Measurements from ENCODE around the gene ZNF524.

ZNF524 gene

DNA sequence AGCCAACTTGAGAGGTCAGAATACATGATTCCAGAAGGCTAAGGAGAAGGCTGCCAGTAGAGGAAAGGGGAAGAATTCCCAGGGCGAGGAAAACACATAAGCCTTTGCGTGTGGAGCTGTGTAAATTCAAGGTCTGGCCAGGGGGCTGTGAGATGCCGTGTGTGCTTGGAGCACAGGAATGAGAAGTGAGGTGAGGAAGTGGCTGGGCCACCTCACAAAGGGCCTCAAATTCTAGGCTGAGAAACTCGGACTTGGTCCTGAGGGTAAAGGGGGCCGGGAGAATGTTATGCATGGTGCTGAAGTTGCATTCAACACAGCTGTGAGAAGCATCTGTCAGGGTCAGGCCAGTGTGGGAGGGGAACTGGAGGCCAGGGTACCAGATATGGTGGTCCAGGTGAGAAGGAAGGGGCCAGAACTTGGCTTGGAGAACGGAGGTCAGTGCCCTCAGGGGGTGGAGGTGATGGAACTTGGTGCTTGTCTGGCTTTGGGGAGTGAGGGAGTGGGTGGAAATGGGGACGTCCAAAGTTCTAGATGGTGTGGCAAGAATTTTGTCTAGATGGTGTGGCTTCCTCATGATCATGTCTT lies 35.9 kb downstream of the ZNF524 start:
- Histone ChIP-seq H3K27ac (peak overlapping the region in 18 of 21 experiments; percentile 89 to 99 (median 98)), H3K4me3 (peak overlapping the region; percentile 86 to 98 (median 95))

DNA sequence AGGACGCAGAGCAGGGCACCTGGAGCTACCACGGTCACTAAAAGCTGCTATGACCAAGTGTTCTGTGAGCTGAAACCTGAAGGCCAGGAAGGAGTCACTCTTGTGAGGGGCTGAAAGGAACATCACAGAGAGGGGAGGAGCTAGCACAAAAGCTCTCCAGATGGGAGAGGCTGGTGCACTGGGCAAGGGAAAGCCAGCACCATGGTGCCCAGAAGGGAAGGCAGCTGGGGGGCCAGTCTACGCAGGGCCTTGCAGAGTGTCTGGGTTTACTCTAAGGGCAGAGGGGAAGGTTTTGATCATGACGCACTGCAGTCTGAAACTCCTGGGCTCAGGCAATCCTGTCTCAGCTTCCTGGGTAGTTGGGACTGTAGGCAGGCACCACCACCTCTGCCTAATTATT lies 36.6 kb downstream of the ZNF524 start:
- Histone ChIP-seq H3K4me3 (peak overlapping the region in 1 of 7 experiments; percentile 98), H3K27ac (peak overlapping the region in 3 of 21 experiments; percentile 20 to 99 (median 26))

DNA sequence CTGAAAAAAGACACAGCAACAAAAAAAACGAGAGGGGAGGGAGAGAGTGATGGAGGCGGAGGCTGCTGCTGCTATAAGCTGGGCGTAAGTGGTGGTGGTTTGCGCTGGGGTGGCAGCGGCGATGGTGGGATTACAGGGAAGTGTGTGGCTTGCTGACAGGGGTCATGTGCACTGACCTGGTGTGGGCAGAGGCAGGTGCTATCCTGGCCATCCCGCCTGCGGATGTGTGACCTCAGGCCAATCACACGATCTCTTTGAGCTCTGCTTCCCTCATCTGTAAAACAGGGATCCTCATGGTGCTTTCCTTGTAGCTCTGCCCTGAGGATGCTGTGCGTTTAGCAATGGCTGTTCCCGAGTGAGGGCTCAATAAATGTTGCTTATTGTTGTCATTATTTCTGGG lies 37.4 kb downstream of the ZNF524 start:
- Histone ChIP-seq H3K4me3 (no peak overlapping the region), H3K27ac (no peak overlapping the region)

DNA sequence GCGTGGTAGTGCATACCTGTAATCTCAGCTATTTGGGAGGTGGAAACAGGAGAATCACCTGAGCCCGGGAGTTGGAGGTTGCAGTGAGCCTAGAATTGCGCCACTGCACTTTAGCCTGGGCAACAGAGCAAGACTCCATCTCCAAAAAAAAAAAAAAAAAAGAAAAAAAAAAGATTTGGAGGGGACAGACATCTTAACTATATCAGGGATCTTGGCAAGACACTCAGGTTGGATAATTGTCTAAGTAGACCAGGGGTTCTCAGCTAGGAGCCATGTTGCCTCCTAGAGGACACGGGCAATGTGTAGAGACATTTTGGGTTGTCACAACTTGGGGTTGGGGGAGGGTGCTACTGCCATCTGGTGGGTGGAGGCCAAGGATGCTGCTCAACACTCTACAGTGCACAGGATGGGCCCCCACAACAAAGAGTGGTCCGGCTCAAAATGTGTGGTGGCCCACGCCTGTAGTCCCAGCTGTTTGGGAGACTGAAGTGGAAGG lies 38.8 kb downstream of the ZNF524 start:
- Histone ChIP-seq H3K4me3 (no peak overlapping the region), H3K27ac (no peak overlapping the region)

DNA sequence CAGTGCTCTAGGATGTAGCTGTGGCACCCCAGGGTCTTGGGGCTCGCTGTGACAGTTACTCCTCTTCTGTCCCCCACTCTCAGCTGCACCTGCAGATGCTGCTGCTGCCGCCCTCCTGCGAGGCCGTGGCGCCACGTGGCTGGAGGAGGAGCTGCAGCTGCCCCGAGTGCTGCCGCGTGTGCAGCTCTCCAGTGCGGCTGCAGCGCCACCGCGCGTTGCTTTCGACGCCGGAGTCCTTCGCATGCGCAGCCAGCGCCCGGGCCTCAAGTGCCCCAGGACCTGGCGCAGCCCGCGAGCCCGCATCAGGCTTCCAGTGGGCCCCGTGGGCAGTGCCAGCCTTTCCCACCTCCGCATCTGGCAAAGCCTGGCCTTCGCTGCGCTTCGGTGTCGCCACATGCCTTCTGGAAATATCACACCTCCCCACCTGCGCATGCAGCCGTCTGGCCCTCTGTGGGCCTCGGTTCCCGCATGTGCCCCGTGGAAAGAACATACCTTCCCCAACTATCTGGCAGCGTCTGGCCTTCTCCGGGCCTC lies 40.0 kb downstream of the ZNF524 start:
- peak overlapping the region in 20 of 21 experiments; percentile 82 to 99 (median 94) for H3K27ac ChIP-seq
- H3K4me3 ChIP-seq, result peak overlapping the region; percentile 67 to 95 (median 85)

DNA sequence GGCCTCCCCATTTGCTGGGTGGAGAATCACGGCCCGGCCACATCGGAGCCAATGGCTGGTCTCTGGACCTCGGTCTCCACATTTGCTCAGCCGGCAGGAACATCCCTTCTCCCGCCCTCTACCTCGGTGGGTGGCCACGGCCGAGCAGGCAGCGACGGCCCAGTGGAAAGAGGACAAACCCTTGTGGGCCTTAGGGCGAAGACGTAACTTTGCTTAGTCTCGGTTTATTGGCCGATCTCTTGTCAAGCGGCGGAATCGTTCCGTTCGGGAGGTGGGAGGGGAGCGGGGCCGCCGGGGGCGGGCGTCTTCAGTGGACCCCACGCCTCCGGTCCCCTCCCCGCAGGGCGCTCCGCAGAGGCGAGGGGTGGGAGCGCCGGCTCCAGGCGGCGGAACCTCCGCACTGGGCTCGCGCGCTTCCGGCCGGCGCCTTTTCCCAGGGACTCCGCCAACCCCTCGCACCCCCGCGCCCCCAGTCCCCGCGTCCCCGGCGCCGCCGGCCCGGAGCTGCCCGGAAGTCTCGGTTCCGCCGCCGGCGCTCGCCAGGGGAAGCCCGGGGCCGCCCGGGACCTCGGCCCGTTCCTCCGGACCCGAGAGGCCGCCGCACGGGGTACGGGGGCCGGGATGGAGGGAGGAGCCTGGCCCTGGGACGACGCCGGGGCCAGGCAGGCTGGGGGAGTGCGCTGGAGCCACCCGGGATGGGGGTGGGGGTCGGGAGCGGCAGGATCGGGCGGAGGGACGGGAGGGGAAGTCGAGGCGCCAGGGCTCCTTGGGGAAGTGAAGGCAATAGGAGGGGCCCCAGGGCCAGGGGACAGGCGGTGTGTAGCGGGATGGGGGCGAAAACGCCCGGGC lies 40.7 kb downstream of the ZNF524 start, which contains the start of gene ZNF580:
ZNF580 (plus strand) TSS at position 426 of the 849 bp plus-strand sequence. CDS start 1,507 bp downstream, outside the sequence.
- H3K4me3 ChIP-seq, result peak within 1 kb of the TSS; percentile 67 to 95 (median 85)

DNA sequence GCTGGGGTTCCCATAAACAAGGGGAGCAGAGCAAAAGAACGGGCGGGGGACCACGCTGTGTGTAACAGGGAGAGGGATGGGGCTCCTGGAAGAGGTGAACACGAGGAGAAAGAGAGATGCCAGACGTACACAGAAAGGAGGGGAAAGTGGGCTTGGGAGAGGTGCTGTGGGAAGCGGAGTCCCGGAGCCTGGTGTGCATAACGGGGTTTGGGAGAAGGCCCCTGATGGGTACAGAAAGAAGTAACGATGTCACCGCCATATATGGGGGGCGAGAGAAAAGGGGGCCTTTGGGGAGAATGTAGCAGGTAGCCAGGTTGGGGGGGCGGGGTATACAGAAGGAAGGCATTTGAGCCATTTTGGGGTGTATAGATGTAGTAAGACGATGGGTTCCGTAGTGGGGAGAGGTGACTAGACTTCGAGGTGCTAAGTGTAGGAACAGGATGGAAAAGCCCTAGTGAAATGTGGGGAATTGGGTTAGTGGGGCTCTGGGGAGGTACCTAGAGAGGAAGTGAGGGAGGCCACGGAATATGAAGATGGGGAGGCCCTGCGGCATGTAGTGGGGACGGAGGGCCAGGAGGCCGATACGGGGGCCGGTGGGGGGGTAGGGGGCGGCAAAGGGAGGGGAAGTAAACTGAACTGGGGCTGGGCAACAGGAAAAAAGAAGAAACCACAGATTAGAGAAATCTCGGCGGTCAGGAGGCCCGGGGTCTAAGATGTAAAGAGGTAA lies 41.5 kb downstream of the ZNF524 start:
- Histone ChIP-seq H3K4me3 (peak overlapping the region; percentile 67 to 95 (median 85)), H3K27ac (peak overlapping the region; percentile 47 to 99 (median 93))

More for the DNA sequence above, 40.7 kb downstream of the ZNF524 start, which contains the start of gene ZNF580:
- peak within 1 kb of the TSS; percentile 47 to 99 (median 93) for H3K27ac ChIP-seq

DNA sequence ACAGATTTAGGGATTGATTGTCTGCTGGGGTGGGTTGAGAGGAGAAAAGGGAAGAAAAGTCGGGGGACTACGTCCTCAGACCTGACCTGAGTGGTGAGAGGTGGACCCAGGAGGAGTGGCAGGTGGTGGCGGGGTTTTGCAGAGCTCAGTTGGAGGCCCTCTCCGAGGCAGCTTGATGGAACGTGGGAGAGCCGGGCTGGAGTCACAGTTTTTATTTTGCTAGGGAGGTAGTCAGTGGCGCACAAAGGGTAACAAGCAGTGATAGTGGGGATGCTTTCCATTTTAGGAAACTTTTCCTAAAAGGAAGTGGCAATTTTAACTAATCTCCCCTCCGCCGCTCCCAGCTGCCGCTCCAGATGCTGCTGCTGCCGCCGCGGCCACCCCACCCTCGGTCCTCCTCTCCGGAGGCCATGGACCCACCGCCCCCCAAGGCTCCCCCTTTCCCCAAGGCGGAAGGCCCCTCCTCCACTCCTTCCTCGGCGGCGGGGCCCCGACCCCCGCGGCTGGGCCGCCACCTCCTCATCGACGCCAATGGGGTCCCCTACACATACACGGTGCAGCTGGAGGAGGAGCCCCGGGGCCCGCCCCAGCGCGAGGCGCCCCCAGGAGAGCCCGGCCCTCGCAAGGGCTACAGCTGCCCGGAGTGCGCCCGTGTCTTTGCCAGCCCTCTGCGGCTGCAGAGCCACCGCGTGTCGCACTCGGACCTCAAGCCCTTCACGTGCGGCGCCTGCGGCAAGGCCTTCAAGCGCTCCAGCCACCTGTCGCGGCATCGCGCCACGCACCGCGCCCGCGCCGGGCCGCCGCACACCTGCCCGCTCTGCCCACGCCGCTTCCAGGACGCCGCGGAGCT lies 42.3 kb downstream of the ZNF524 start:
- Histone ChIP-seq H3K27ac (peak overlapping the region in 20 of 21 experiments; percentile 42 to 99 (median 93)), H3K4me3 (peak overlapping the region; percentile 67 to 95 (median 85))

DNA sequence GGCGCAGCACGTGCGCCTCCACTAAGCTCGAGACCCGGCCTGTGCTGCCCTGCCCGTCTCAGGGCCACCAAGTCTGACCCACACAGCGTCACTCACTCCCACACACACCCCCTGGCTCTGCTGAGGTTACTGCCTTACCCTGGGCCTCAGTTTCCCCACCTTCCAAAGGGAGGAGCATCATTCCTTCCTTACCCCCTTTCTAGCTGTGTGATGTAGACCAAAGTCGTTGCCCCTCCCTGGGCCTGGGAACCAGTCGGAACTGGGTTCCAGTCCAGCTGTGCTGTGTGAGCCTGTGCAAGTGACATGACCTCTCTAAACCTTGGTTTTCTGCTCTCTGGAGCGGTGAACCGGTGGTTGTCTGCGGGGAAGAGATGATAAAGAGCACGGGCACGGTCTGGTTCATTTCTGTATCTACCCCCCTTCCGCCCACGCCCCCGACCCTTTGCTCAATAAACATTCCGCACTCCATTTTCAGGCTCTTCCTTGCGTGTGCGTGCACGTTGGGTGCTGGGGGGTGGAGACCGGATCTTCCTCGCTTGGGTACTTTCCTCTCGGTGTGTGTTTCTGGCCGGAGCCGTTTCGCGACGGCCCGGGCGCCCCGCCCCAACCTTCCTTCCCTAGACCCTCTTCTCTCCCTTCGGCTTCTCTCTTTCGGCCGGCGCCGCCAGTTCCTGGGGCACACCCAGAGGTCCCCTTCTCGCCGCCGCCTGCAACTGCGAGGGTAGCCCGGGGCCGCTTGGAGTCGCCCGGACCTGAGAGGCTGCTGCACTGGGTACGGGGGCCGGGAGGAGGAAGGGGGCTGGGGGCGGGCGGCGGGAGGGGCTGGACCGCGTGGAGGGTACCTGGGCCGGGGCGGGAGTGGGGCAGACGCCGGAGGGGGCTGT lies 43.2 kb downstream of the ZNF524 start, which contains the start of gene ZNF581:
ZNF581 (plus strand) TSS at position 647 of the 884 bp plus-strand sequence. CDS start 923 bp downstream, outside the sequence.
- Histone ChIP-seq H3K27ac (peak within 1 kb of the TSS; percentile 73 to 99 (median 93)), H3K4me3 (peak within 1 kb of the TSS; percentile 67 to 95 (median 85))

DNA sequence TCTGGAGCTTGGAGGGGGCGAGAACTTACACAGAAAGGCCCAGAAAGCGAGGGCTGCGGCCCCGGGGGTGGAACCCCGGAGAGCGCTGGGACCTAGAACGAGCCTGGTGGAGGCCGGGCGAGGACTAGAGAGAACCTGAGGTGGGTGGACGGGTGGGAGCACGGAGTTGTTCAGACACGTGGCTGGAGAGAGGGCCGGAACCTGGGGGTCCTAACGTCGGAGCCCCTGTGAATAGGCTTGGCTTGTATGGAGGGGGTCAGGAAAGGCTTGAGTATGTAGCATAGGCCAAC lies 43.7 kb downstream of the ZNF524 start:
- Histone ChIP-seq H3K4me3 (peak overlapping the region; percentile 67 to 95 (median 85)), H3K27ac (peak overlapping the region; percentile 73 to 99 (median 93))

DNA sequence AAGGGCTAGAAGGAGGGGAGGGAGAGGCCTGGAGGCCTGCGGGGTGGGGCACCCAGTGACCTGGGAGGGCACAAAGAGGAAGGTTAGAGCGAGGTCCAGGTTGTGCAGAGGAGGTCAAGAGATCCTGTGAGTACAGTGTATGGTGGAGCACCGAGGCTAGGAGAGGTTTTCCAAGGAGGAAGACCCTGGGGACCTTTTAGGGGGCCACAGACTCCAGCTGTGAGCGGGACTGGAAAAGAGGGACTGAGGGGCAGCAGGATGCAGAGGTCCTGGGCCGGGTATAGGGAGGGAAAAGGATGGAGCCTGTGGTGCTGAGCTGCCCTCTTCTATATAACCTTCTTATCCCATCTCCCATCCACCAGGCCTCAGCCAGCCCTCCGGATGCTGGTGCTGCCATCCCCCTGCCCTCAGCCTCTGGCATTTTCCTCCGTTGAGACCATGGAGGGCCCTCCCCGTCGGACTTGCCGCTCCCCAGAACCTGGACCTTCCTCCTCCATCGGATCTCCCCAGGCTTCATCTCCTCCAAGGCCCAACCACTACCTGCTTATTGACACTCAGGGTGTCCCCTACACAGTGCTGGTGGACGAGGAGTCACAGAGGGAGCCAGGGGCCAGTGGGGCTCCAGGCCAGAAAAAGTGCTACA lies 44.2 kb downstream of the ZNF524 start:
- Histone ChIP-seq H3K4me3 (peak overlapping the region; percentile 67 to 95 (median 85)), H3K27ac (peak overlapping the region; percentile 73 to 99 (median 93))

DNA sequence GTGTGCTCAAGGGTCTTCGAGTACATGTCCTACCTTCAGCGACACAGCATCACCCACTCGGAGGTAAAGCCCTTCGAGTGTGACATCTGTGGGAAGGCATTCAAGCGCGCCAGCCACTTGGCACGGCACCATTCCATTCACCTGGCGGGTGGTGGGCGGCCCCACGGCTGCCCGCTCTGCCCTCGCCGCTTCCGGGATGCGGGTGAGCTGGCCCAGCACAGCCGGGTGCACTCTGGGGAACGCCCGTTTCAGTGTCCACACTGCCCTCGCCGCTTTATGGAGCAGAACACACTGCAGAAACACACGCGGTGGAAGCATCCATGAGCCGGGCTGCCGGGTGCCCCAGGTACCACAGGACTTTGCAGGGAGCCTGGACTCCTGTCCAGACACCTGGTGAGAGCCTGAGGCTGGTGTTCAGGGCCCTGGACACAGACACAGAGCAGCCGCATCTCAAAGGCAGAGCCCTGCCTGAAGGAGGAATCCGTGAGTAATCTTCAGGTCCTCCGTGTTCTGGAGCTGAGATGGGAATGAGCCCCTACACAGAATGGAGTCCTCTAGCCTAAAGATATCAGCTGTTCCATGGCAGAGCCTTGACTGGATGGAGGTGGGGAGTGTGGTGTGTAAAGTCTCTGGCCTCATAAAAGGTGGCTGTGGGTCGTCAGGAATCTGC lies 44.9 kb downstream of the ZNF524 start:
- Histone ChIP-seq H3K4me3 (peak overlapping the region in 2 of 7 experiments; percentile 67 to 87), H3K27ac (peak overlapping the region in 4 of 21 experiments; percentile 93 to 99 (median 96))

DNA sequence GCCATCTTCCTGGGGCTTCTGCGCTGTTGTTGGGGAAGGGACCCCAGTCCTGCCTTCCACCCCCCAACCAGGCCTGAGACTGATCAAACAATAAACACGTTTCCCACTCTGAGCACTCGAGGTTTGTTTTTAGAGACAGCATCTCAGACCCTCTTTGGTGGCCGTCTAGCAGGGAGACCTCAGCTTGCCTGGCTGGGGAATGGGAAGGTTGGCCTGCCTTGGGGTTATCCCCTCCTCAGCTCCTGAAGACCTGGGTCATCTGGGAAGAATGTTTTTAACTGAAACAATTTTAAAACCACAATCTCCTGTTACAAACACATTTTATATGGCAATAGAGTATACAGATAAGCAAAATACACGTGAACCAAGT lies 45.4 kb downstream of the ZNF524 start:
- H3K27ac ChIP-seq, result no peak overlapping the region
- no peak overlapping the region for H3K4me3 ChIP-seq

DNA sequence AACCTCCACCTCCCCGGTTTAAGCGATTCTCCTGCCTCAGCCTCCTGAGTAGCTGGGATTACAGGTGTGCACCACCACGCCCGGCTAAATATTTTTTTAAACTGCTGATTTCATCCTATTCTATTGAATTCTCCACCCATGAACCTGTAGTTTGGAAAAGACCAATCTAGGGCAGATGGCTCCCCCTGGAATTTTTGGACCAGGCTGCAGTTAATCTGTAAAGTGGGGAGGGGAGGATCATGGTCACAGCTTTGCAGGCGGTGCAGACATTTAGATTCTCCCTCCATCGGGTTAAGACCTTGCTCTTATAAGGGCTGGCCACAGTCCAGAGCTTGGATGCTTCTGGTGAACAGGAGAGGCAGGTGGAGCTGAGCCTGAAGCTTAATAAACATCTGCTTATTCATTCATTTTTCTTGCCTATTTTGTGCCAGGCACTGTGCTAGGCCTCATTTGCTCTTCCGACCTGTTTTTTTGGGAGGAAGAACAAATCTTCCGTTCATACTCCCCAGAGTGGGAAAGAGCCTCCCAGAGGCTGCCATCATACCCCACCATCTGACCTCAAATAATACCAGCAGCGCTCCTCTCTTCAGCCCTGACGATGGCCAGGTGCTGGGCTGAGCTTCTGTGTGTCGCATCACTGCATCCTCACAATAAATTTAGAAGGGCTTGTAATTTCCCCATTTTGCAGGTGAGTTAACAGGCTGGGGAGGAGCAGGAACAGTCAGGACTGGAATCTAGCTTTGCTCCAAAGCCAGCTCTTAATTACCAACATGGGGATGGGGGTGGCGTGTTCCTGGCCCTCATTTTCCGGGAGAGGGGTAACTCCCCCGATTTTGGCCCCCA lies 47.0 kb downstream of the ZNF524 start:
- Histone ChIP-seq H3K4me3 (peak overlapping the region; percentile 55 to 87 (median 70)), H3K27ac (peak overlapping the region in 19 of 21 experiments; percentile 75 to 91 (median 88))

DNA sequence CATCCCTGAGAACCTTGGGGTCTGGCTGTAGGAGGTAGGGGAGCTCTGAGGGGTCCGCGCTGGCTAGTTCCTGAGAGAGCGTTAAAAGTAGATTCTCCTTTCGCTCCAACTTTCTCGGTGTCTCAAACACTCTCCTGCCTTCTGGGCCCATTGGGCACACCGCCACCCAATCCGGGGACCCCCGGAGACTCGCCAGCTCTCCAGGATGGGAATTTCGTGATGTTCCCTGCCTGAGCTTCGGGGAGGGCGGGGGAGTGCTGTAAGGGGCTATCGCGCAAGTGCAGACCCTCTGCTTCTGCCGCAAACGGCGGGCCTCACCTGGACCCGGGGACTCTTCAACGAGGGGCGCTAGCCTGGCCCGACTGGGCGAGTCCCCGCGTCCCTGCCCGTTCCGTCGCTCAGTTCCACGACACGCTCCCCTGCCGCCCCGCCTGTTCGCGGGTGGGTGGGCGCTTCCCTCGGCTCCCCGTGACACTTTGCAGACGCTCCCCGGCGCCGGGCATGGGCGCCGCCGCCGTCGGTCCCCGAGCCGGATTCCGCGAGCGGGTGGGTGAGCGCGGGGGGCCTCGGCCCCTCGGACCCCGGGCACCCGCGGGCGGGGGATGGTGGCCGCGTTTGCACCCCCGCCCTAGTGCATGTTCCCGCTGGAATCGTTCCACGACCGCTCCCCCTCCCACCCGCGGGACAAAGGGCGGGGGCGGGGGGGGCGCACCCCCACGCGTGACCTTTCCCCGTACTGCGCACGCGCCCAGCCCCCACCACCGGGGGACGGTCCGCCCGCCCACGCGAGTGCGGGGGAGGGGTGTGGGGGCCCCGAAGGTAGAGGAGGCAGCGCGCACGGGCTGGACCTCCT lies 47.9 kb downstream of the ZNF524 start, which contains the start of gene CCDC106:
CCDC106 (plus strand) TSS at position 481 of the 853 bp plus-strand sequence. CDS start 835 bp downstream, outside the sequence.
- Histone ChIP-seq H3K27ac (peak within 1 kb of the TSS; percentile 43 to 91 (median 87)), H3K4me3 (peak within 1 kb of the TSS; percentile 55 to 87 (median 70))

Measured in skin epidermis (tissue), 12 donors.